Renal cortex interstitium (tissue), 11 donors: ENCODE results near the gene TMEM132D. TPM values are rescaled to one million over a fixed set of nuclear protein-coding genes. Genes with fewer than 3 reads are reported as not detected.

Source experiments
- DNase-seq, 11 donors: peaks; one replicate each; pipeline ENCODE4 v3.0.0-alpha.2; 2013; ENCODE audit warnings: low read depth in 9 of 11, low spot score in 4 of 11; ENCODE audit errors: extremely low read depth in 1 of 11
- polyA plus RNA-seq, 3 donors: library from polyadenylated mRNA; unstranded; fragments of 120-200 nt; gene quantifications; one replicate each; pipeline ENCODE4 v1.2.1, GENCODE V29; 2013; ENCODE audit not compliant: insufficient read length in 3 of 3

Gene TMEM132D
- polyA plus RNA-seq, 3 donors: 1.7 to 2.1 (median 1.8) TPM

GRCh38 chr12:129446696-129447095, 457.1 kb downstream of the TMEM132D start:
- DNase-seq: no peak

- DNase-seq: no peak
Measured at GRCh38 chr12:129440278-129440677, 463.5 kb downstream of the TMEM132D start.

DNA sequence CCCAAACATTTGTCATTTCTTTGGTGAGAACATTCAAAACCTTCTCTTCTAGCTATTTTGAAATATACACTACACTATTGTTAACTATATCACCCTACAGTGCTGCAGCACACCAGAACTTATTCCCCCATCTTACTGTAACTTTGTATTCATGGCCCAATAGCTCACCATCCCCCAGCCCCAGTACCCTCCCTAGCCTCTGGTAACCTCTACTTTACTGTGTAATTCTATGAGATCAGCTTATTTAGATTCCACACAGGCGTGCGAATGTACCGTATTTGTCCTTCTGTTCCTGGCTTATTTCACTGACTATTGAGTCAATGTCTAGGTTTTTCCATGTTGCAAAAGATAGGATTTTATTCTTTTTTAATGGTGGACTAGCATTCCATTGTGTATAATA, 469.0 kb downstream of the TMEM132D start:
- DNase-seq: no peak

- DNase-seq: no peak
Measured at GRCh38 chr12:129428240-129428936, 475.4 kb downstream of the TMEM132D start.

DNA sequence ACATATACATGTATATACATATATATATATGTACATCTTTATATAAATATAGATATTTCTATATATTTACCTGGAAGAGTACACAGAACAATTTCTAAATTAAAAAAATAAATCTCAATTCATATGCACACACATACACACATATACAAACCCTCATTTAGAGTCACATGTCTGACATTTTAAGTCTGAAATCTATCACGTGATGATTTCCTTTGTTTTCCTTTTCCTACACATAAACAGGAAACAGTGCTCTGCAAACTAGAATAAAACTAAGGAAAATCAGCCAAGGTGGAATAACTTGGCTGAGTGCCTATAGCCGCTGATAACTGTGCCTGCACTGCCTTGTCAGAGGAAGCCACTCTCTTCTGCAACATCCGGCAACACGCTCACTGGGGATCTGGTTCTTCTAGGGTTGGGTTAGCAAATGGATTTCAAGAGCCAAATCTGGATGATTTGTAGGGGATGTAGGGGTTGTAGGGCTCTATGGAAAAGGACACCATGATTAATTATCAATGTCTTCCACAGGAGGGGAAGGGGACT, 480.7 kb downstream of the TMEM132D start:
- no peak for DNase-seq

DNA sequence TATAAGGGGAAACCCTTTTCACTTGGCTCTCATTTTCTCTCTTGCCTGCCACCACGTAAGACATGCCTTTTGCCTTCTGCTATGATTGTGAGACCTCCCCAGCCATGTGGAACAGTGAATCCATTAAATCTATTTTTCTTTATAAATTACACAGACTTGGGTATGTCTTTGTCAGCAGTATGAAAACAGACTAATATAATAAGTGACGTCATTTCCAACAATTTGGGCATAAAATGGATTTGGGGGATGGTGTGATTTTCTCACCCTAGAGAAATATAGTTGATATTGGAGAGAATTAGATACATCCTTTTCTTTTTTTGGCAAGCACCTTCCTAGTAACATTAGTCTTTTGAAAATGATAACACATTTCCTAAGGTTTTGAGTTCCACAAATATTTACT, 490.5 kb downstream of the TMEM132D start:
- DNase-seq: no peak

- no peak for DNase-seq
Measured at GRCh38 chr12:129409281-129409680, 494.5 kb downstream of the TMEM132D start.

- DNase-seq: no peak
Measured at GRCh38 chr12:129404556-129404955, 499.3 kb downstream of the TMEM132D start.

GRCh38 chr12:129401572-129401971, 502.3 kb downstream of the TMEM132D start:
- DNase-seq: no peak

- no peak for DNase-seq
Measured at GRCh38 chr12:129394177-129394825, 509.5 kb downstream of the TMEM132D start.

- DNase-seq: no peak
Measured at GRCh38 chr12:129393357-129393937, 510.4 kb downstream of the TMEM132D start.

DNA sequence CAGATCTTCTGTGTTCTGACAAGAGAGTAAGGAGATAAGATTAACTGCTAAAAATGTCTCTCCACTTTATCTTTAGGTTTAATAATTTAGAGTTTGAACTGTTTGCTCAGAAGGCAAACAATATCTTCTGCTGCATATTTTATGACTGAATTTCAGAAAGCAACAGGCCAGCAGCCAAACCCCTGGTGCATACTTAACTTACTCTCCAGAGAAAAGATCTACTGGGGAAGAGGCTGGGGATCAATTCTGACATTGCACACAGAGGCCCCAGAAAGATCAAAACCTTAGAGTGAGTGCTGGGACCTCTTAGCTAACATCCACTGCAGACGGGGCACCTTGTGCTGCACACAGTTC, 518.2 kb downstream of the TMEM132D start:
- DNase-seq: no peak

DNA sequence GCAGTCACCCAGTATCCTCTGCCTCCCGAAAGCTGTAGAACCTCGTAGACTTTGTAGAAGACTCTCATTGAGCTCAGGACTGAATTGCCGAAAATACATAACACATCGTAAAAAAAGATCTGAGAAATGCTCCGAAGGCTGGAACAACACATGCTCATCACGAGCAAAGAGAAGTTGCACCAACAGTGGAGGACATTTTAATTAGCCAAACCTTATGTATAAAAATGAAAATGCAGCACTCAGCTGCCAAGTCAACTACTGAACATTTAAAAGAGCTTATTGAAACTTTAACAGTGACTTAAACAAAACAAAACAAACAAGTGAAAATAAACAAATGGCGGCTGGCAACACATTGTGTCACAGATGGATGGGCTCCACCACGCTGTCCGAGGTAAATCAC, 519.9 kb downstream of the TMEM132D start:
- DNase-seq: no peak

- no peak for DNase-seq
Measured at GRCh38 chr12:129381715-129382114, 522.1 kb downstream of the TMEM132D start.

GRCh38 chr12:129379076-129379804, 524.6 kb downstream of the TMEM132D start:
- DNase-seq: no peak

DNA sequence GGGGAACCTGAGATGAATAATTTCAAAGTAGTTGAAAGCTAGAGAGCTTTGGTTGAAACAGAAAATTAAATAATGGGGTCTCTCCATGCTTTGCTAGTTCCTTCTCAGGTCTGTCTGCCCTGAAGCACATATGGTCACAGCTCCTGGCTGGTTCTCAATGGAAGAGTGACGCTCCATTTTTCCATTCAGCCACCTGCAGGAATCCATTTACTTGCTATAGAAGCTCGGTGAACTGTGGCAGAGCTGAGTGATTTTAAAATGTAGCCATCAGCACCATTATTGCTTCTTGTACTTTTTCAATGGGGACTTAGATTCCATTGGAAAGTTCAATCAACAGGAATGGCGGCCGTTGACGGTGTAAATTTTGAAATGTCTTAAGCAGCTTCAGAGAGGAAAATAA, 525.3 kb downstream of the TMEM132D start:
- DNase-seq: no peak

- DNase-seq: no peak
Measured at GRCh38 chr12:129373746-129374145, 530.1 kb downstream of the TMEM132D start.

GRCh38 chr12:129372876-129373275, 530.9 kb downstream of the TMEM132D start:
- no peak for DNase-seq

DNA sequence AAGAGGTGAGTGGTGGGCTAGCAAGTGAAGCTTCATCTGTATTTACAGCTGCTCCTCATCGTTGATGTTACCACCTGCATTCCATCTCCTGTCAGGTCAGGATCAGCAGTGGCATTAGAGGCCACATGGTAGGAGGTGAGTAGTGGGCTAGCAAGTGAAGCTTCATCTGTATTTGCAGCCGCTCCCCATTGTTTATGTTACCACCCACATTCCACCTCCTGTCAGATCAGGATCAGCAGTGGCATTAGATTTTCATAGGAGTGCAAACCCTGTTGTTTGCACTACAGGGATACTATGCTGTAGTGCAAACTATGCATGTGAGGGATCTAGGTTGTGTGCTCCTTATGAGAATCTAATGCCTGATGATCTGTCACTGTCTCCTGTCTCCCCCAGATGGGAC, 531.5 kb downstream of the TMEM132D start:
- DNase-seq: no peak

- DNase-seq: no peak
Measured at GRCh38 chr12:129371268-129371667, 532.6 kb downstream of the TMEM132D start.
